Fibroblast of lung (primary cell): ENCODE data around the gene MAEL. TPM values are rescaled to one million over a fixed set of nuclear protein-coding genes. Genes with fewer than 3 reads are reported as not detected.

Experiments
- DNase-seq, 2 donors: peaks; one replicate each; pipeline versions ENCODE4 v3.0.0 to v3.0.0-alpha.2; 2010; ENCODE audit warnings: low read depth in 2 of 2
- H2AFZ ChIP-seq: 2 replicates; pipeline ENCODE4 v1.5.1; 2012; ENCODE audit warnings: low read length, control low read depth, inconsistent platforms
- H3K27ac ChIP-seq: 2 replicates; pipeline ENCODE4 v1.5.1; 2011; ENCODE audit warnings: low read length, control low read depth; ENCODE audit not compliant: insufficient read depth
- H3K27me3 ChIP-seq: 2 replicates; pipeline ENCODE4 v1.5.1; 2011; ENCODE audit warnings: mild to moderate bottlenecking, low read length; ENCODE audit not compliant: control insufficient read depth, insufficient read depth
- H3K36me3 ChIP-seq: 2 replicates; pipeline ENCODE4 v1.5.1; 2011; ENCODE audit warnings: low read length; ENCODE audit not compliant: control insufficient read depth, insufficient read depth
- H3K4me1 ChIP-seq: 2 replicates; pipeline ENCODE4 v1.5.1; 2011; ENCODE audit warnings: low read length; ENCODE audit not compliant: control insufficient read depth, insufficient read depth; ENCODE audit errors: extremely low read depth
- H3K4me2 ChIP-seq: 2 replicates; pipeline ENCODE4 v1.5.1; 2011; ENCODE audit warnings: low read length, control low read depth; ENCODE audit not compliant: insufficient read depth; ENCODE audit errors: extremely low read depth
- H3K4me3 ChIP-seq, 4 experiments: fragments of 200-600 bp in 1 of 4; sonication (generic) in 1 of 4; replicated peaks in 1 of 4; 2 replicates each; pipeline ENCODE4 v1.5.1; 2011 to 2016; ENCODE audit warnings: low read length in 4 of 4, low read depth in 3 of 4, mild to moderate bottlenecking in 3 of 4, control low read depth in 2 of 4, inconsistent platforms in 1 of 4, mixed read lengths in 1 of 4; ENCODE audit not compliant: insufficient read depth in 1 of 4; ENCODE audit errors: control extremely low read depth in 1 of 4
- H3K79me2 ChIP-seq: 2 replicates; pipeline ENCODE4 v1.5.1; 2012; ENCODE audit warnings: mild to moderate bottlenecking, low read length, inconsistent platforms; ENCODE audit not compliant: control insufficient read depth, insufficient read depth
- H3K9ac ChIP-seq: 2 replicates; pipeline ENCODE4 v1.5.1; 2011; ENCODE audit warnings: mild to moderate bottlenecking, low read length, control low read depth; ENCODE audit not compliant: insufficient read depth
- H3K9me3 ChIP-seq: 2 replicates; pipeline ENCODE4 v1.5.1; 2012; ENCODE audit warnings: low read depth, low read length; ENCODE audit not compliant: control insufficient read depth, insufficient read depth
- H4K20me1 ChIP-seq: 2 replicates; pipeline ENCODE4 v1.5.1; 2011; ENCODE audit warnings: low read length; ENCODE audit not compliant: control insufficient read depth, insufficient read depth; ENCODE audit errors: extremely low read depth
- CTCF ChIP-seq, 2 donors: IDR thresholded peaks in 1 of 2; conservative IDR thresholded peaks in 1 of 2; 1 replicate in 1 of 2; 2 replicates in 1 of 2; pipeline ENCODE4 v1.5.1; 2011 to 2012; ENCODE audit warnings: low read length in 2 of 2, control low read depth in 1 of 2, inconsistent platforms in 1 of 2, low read depth in 1 of 2, mild to moderate bottlenecking in 1 of 2
- EZH2 ChIP-seq: IDR thresholded peaks from 2 replicates; pipeline ENCODE4 v1.5.1; 2012; ENCODE audit warnings: low read length, control low read depth, mild to moderate bottlenecking; ENCODE audit errors: missing control alignments
- polyA plus RNA-seq, 2 donors: library from polyadenylated mRNA; depleted of rRNA in 1 of 2; stranded (reverse) in 1 of 2; unstranded in 1 of 2; fragments of >200 nt; gene quantifications; 2 replicates each; pipeline ENCODE4 v1.2.1, GENCODE V29; 2011 to 2012; ENCODE audit warnings: missing spikeins in 1 of 2
- total RNA-seq: library from RNA; depleted of rRNA; stranded (reverse); fragments of >200 nt; gene quantifications from 2 replicates; pipeline ENCODE4 v1.2.1, GENCODE V29; 2014

MAEL gene
- total and polyA plus RNA-seq, 2 donors (not counting 1 experiment from before 2014, with no cell fraction given), result not detected

GRCh38 chr1:167067904-167068303, 78.8 kb downstream of the MAEL start:
- no peaks in the 10 kb centered on the region for H3K36me3 ChIP-seq

GRCh38 chr1:167068761-167069160, 79.7 kb downstream of the MAEL start:
- H3K4me3 ChIP-seq, result no peak overlapping the region

More at GRCh38 chr1:167067904-167068303, 78.8 kb downstream of the MAEL start:
- Histone ChIP-seq H3K27ac (no peak overlapping the region), H2AFZ (no peak overlapping the region), H3K4me1 (no peaks in the 10 kb centered on the region), H3K79me2 (no peaks in the 10 kb centered on the region), H3K27me3 (no peaks in the 10 kb centered on the region), H3K4me3 (no peak overlapping the region), H3K4me2 (no peak overlapping the region), H4K20me1 (no peaks in the 10 kb centered on the region), H3K9ac (no peak overlapping the region), H3K9me3 (no peaks in the 10 kb centered on the region)
- TF ChIP-seq EZH2 (no peak), CTCF (conservative IDR thresholded peaks at IDR 0.05 in 1 of 2, IDR thresholded peaks at IDR 0.05 in 1 of 2; ENCODE audit: low read depth in 1 of 2, low read length in 2 of 2) (no peak)
- no peak for DNase-seq

GRCh38 chr1:167071286-167071685, 82.2 kb downstream of the MAEL start:
- Histone ChIP-seq H3K27me3 (no peaks in the 10 kb centered on the region), H3K4me2 (no peak overlapping the region), H3K4me1 (no peaks in the 10 kb centered on the region), H3K79me2 (no peaks in the 10 kb centered on the region), H4K20me1 (no peaks in the 10 kb centered on the region), H3K4me3 (no peak overlapping the region), H3K9me3 (no peaks in the 10 kb centered on the region), H3K27ac (no peak overlapping the region), H2AFZ (no peak overlapping the region), H3K9ac (no peak overlapping the region), H3K36me3 (no peaks in the 10 kb centered on the region)
- DNase-seq, result no peak
- TF ChIP-seq EZH2, result no peak
- no peak for TF ChIP-seq CTCF (conservative IDR thresholded peaks at IDR 0.05 in 1 of 2, IDR thresholded peaks at IDR 0.05 in 1 of 2; ENCODE audit: low read depth in 1 of 2, low read length in 2 of 2)

More at GRCh38 chr1:167068761-167069160, 79.7 kb downstream of the MAEL start:
- Histone ChIP-seq H3K9ac (no peak overlapping the region), H3K4me1 (no peaks in the 10 kb centered on the region), H3K27me3 (no peaks in the 10 kb centered on the region), H3K79me2 (no peaks in the 10 kb centered on the region), H3K27ac (no peak overlapping the region), H2AFZ (no peak overlapping the region), H3K4me2 (no peak overlapping the region), H3K9me3 (no peaks in the 10 kb centered on the region), H4K20me1 (no peaks in the 10 kb centered on the region), H3K36me3 (no peaks in the 10 kb centered on the region)
- DNase-seq, result no peak
- no peak for TF ChIP-seq EZH2
- no peak for TF ChIP-seq CTCF (conservative IDR thresholded peaks at IDR 0.05 in 1 of 2, IDR thresholded peaks at IDR 0.05 in 1 of 2; ENCODE audit: low read depth in 1 of 2, low read length in 2 of 2)

Other genes starting within 250 kb of the MAEL start
- gene POGK, start 149.8 kb upstream of the MAEL start, total RNA-seq, result 23.8 and 27.2 TPM in 2 replicates
- gene POGK, start 149.8 kb upstream of the MAEL start, polyA plus RNA-seq, result 17.2 and 20.1 TPM in 2 replicates
- 10.5 and 12.9 TPM in 2 replicates for gene TADA1, start 113.0 kb upstream of the MAEL start, total RNA-seq
- gene TADA1, start 113.0 kb upstream of the MAEL start, polyA plus RNA-seq, result 12.7 and 13.2 TPM in 2 replicates
- gene ILDR2, start 13.7 kb upstream of the MAEL start, total RNA-seq, result under 0.01 TPM in 2 replicates
- 0.03 and 0.14 TPM in 2 replicates for gene ILDR2, start 13.7 kb upstream of the MAEL start, polyA plus RNA-seq
- gene GPA33, start 101.1 kb downstream of the MAEL start, total RNA-seq, result not detected in 2 replicates
- gene GPA33, start 101.1 kb downstream of the MAEL start, polyA plus RNA-seq, result not detected in 2 replicates
- not detected in 2 replicates for gene STYXL2, start 104.8 kb downstream of the MAEL start, total RNA-seq
- not detected in 2 replicates for gene STYXL2, start 104.8 kb downstream of the MAEL start, polyA plus RNA-seq
- gene POU2F1, start 231.6 kb downstream of the MAEL start, total RNA-seq, result 3.6 and 4.3 TPM in 2 replicates
- 3.3 and 3.5 TPM in 2 replicates for gene POU2F1, start 231.6 kb downstream of the MAEL start, polyA plus RNA-seq